Progenitor cell of endocrine pancreas (in vitro differentiated cells): Measurements from ENCODE around the gene INPP4A. TPM values are rescaled to one million over a fixed set of nuclear protein-coding genes. Genes with fewer than 3 reads are reported as not detected.

ENCODE experiments used
- DNase-seq: peaks from one replicate; pipeline ENCODE4 v3.0.0; 2021; ENCODE audit warnings: low spot score; ENCODE audit not compliant: unreplicated experiment
- H3K27ac Mint-ChIP-seq: 2 replicates; pipeline ENCODE4 v1.8.0; 2021; ENCODE audit warnings: mild to moderate bottlenecking, moderate library complexity, mixed read lengths
- H3K27me3 Mint-ChIP-seq: 2 replicates; pipeline ENCODE4 v1.8.0; 2021; ENCODE audit warnings: mixed read lengths
- H3K36me3 Mint-ChIP-seq: 2 replicates; pipeline ENCODE4 v1.8.0; 2022; ENCODE audit warnings: mixed read lengths; ENCODE audit not compliant: insufficient read depth
- H3K4me1 Mint-ChIP-seq: 2 replicates; pipeline ENCODE4 v1.8.0; 2021; ENCODE audit warnings: low read depth, mixed read lengths
- H3K4me3 Mint-ChIP-seq: 2 replicates; pipeline ENCODE4 v1.8.0; 2021; ENCODE audit warnings: low read depth, mild to moderate bottlenecking, moderate library complexity, mixed read lengths
- H3K9me3 Mint-ChIP-seq: 2 replicates; pipeline ENCODE4 v1.8.0; 2021; ENCODE audit warnings: low read depth, mixed read lengths
- total RNA-seq: library from RNA; stranded (reverse); gene quantifications from 2 replicates; pipeline ENCODE4 v1.2.1, GENCODE V29; 2021
- TF ChIP-seq, protein P1 (sequence below): fragments of 200-600 bp; sonication (generic); IDR thresholded peaks from one replicate; pipeline ENCODE4 v1.5.0; 2021; ENCODE audit warnings: antibody characterized with exemption, mild to moderate bottlenecking; ENCODE audit not compliant: unreplicated experiment

INPP4A gene
- total RNA-seq, 1 donor from 2014 or later: 33.0 TPM

DNA sequence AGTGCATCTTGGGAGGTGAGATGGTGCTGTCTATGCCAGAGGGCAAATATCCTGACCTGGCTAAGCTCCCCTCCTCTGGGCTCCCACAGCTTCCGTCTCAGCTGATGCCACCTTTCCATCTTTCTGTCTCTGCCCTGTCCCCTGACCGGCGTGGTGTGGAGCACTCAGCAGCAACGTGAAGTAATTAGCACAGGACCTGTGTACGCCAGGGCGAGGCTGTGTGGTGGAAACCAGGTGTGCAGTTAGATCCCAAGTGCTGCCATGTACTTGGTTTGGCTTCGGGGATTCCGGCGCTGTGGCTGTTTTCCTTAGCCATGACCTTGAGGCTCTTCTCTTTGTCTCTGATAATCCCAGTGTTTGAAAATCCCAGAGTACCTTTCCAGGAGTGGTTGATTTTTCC, 127.1 kb downstream of the INPP4A start:
- H3K4me1 Mint-ChIP-seq: no peaks in the 10 kb centered on the region
- no peaks in the 10 kb centered on the region for H3K27me3 Mint-ChIP-seq
- TF ChIP-seq, protein P1, sequence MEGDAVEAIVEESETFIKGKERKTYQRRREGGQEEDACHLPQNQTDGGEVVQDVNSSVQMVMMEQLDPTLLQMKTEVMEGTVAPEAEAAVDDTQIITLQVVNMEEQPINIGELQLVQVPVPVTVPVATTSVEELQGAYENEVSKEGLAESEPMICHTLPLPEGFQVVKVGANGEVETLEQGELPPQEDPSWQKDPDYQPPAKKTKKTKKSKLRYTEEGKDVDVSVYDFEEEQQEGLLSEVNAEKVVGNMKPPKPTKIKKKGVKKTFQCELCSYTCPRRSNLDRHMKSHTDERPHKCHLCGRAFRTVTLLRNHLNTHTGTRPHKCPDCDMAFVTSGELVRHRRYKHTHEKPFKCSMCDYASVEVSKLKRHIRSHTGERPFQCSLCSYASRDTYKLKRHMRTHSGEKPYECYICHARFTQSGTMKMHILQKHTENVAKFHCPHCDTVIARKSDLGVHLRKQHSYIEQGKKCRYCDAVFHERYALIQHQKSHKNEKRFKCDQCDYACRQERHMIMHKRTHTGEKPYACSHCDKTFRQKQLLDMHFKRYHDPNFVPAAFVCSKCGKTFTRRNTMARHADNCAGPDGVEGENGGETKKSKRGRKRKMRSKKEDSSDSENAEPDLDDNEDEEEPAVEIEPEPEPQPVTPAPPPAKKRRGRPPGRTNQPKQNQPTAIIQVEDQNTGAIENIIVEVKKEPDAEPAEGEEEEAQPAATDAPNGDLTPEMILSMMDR: no peak
- no peak overlapping the region for H3K4me3 Mint-ChIP-seq
- no peak overlapping the region for H3K27ac Mint-ChIP-seq
- H3K9me3 Mint-ChIP-seq: no peaks in the 10 kb centered on the region
- peaks cover 14% of the 10 kb centered on the region for H3K36me3 Mint-ChIP-seq
- DNase-seq: no peak

DNA sequence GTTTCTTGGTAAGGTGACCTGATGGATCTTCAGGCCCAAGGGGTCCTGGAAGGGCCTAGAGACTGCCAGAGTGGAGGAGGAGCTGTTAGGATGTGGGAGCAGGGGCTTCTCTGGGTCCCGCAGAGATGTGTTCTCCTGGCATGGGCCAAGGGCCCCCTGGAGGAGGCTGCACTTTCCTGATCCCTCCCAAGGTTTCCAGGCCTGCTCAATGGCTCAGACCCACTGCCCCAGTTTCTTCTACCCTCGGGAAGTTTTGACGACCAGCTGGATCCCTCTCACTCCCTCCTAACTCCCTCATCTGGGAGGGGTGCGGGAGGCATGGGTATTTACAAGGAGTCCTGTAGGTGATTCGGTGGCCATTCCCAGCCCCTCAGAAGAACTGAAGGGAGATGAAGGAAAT, 127.6 kb downstream of the INPP4A start:
- TF ChIP-seq, protein P1: no peak
- Mint-ChIP-seq H3K9me3 (no peaks in the 10 kb centered on the region), H3K36me3 (peaks cover 13% of the 10 kb centered on the region), H3K4me3 (no peak overlapping the region), H3K27me3 (no peaks in the 10 kb centered on the region), H3K4me1 (no peaks in the 10 kb centered on the region), H3K27ac (no peak overlapping the region)
- no peak for DNase-seq

DNA sequence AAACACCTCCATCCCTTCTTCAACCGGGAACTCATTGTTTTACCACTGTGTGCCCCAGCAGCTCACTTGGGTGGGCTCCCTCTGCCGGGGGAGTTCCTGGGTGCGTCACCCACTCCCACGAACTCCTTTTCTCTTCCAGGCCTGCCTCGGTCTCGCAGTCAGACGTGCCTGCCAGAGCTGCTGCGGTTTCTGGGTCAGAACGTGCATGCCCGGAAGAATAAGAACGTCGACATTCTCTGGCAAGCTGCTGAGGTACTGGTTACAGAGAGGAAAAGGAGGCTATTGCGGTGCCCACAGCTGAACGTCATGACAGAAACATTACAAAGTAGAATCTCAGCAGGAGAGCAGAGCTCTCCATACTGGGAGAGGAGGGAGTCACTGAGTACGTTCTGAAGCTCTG, 128.0 kb downstream of the INPP4A start:
- Mint-ChIP-seq H3K9me3 (no peaks in the 10 kb centered on the region), H3K4me1 (no peaks in the 10 kb centered on the region), H3K27me3 (no peaks in the 10 kb centered on the region), H3K27ac (no peak overlapping the region), H3K36me3 (peaks cover 13% of the 10 kb centered on the region), H3K4me3 (no peak overlapping the region)
- DNase-seq: no peak
- TF ChIP-seq, protein P1: no peak

DNA sequence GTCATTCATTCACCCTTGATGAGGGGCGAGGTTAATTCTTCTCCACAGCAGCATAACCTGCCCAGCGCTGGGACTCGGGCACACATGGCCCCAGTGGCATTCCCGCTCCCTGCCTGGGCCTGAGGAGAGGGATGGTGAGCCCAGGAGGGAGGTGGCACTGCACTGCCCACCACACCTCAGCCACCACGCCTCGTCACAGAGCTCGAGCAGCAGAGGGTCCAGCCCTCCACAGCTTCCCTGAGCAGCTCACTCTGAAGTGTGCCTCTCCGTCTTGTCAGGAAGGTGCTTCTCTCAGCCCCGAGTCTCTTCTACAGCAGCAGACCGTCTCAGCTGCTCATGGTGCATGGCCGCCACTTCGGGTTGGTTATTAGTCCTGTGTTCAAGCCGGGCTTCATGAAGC, 128.8 kb downstream of the INPP4A start:
- TF ChIP-seq, protein P1: no peak
- Mint-ChIP-seq H3K4me3 (no peak overlapping the region), H3K9me3 (no peaks in the 10 kb centered on the region), H3K36me3 (peaks cover 15% of the 10 kb centered on the region), H3K27me3 (no peaks in the 10 kb centered on the region), H3K27ac (no peak overlapping the region), H3K4me1 (no peaks in the 10 kb centered on the region)
- no peak for DNase-seq

DNA sequence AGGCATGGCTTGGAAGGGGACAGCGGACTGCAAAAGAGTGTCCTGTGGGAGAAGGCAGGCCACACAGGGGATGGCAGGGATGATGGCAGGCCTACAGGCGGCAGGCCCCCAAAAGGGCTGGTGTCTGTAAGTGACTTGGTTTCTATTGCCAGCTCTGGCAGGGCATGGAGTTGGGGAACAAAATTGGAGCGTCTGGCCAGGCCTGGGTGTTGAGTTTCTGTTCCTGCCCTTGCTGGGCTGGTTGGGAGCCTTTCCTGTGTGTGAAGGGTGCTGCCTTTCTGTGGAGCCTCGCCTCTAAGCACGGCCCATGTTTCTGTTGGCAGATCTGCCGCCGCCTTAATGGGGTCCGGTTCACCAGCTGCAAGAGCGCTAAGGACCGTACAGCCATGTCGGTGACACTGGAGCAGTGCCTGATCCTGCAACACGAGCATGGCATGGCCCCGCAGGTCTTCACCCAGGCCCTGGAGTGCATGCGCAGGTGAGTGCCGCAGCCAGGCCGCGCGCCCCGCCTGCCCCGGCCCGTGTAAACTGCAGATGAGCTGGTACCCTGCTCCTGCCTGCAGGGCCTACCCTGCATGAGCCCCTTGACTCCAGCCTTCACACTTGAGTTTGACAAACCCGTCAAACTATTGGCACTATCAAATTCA, 132.1 kb downstream of the INPP4A start:
- H3K27me3 Mint-ChIP-seq: no peaks in the 10 kb centered on the region
- H3K36me3 Mint-ChIP-seq: peaks cover 8% of the 10 kb centered on the region
- no peak overlapping the region for H3K4me3 Mint-ChIP-seq
- no peaks in the 10 kb centered on the region for H3K9me3 Mint-ChIP-seq
- no peak overlapping the region for H3K27ac Mint-ChIP-seq
- no peaks in the 10 kb centered on the region for H3K4me1 Mint-ChIP-seq
- TF ChIP-seq, protein P1: no peak
- no peak for DNase-seq
